ACHN (cell line): ENCODE measurements around the gene RPL22.

ENCODE experiments used
- DNase-seq: peaks from one replicate; pipeline ENCODE4 v3.0.0-alpha.2; 2015
- in situ Hi-C: cut with HindIII; loops from 2 replicates; pipeline ENCODE4 v1.10.0; 2017; ENCODE audit warnings: low sequenced_read_pairs, low pct_ligation_motif_present, low pct_unique_long_range_greater_than_20kb

RPL22 gene

DNA sequence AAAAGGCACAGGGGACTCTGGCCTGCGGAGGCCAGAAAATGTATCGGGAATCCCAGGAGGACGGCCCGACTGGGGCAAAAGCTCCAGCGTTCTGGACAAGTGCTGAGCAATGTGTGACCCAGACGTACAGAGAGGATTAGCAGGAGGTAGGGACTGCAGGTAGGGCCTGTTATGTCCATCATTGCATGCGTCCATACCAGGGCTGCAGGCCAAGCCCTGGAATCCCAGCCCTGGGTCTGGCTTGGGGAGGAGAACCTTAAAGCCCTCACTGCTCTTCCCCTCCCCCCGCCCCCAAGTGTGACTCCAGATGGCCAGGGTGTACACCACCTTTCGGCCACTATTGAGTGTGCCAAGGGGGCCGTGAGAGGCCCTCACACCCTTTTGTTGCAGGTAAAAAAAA lies 8.5 kb upstream of the RPL22 start:
- DNase-seq = no peak
- in situ Hi-C loops = no loop called here

DNA sequence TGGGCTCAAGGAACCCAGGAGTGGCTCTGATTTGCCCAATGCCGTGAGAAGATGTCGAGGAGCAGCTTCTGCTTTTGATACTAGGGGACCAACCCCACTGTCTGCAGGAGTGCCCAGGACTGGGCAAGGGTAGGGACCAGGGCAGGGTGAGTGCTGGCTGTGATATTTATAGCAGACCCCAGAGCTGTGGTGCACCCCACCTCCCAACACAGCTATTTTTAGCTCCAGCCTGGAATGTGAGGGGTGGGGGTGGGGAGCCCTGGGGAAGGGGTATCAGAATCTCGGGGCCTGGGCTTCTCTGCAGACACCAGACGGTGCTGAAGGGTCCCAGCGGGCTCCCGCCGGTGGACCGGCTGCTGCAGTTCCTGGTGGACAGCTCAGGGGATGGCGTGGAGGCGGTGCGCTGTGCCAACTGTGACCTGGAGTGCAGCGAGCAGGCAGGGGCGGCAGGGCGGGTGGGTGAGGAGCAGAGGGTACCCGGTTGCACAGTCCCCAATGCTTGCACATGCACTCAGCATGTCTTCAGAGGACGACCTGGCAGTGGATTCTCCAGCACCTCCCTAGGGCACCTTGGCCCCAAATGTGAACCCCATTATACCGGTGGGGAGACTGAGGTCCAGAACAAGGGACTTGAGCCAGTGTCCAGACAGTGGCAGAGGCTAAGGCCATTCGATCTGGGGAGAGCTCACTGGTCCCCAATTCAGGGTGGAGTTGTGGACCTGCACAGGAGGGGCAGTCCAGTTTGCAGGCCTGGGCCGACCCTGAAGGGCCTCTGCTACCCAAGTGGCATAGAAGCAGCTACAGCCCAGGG lies 7.9 kb upstream of the RPL22 start:
- in situ Hi-C loops = no loop called here
- no peak for DNase-seq

DNA sequence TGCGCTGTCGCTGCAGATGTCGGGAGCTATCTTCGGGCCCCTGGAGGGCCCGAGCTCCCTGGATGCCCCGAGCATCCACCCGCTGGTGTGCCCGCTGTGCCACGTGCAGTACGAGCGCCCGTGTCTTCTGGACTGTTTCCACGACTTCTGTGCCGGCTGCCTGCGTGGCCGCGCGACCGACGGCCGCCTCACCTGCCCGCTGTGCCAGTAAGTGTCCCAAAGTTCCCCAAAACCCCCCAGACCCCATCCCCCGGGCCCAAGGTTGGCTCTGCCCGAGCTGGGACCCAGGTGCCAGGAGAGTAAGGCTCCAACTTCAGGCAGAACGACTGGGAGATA lies 7.1 kb upstream of the RPL22 start:
- no peak for DNase-seq
- in situ Hi-C loops = no loop called here

DNA sequence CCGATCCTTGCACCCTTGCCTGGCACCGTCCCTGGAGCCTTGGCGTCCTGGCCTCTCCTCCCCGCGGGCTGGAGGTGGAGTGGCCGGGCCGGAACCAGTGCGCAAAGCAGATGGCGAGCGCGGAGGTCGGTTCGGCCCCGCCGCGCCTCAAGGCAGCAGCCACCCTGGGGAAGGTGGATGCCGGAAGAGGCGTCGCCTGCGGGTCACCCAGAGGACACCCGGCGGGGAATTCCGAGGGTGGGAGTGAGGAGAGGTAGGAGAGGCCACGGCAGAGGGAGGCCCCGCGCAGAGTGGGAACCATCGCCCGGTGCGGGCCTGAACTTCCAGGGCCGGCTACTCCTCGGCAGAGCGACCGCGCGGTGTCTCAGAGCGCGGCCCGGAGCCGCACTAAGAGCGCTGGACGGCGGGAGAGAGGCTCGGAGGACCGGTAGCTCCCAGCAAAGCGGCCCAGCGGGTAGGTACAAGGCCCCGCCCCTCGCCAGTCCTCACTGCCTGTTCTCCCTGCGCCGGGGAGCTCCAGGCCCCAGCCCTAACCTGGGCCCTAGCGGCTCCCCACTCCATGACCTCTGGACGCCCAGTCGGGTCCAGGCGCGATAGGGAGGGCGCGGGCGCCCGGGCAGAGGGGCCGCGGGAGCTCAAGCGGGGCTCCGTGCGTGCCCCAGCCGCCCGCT lies 6.6 kb upstream of the RPL22 start, which contains the start of gene RNF207:
RNF207 (plus strand) TSS at position 271 of the 671 bp plus-strand sequence. CDS start 417 bp downstream, outside the sequence.
- DNase-seq = peak; percentile 75
- in situ Hi-C loops = no loop called here

DNA sequence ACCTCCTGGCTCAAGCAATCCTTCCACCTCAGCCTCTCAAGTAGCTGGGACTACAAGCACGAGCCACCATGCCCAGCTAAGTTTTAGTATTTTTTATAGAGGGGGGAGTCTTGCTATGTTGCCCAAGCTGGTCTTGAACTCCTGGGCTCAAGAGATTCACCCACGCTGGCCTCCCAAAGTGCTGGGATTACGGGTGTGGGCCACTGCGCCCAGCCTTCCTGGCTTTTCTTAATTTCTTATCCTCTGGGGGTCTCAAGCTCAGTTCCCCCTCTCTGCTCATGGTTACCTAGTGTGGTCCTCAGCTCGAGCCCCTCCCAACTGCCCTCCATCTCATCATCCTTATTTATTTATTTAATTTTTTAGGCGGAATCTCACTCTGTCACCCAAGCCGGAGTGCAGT lies 2.9 kb upstream of the RPL22 start:
- in situ Hi-C loops = no loop called here
- no peak for DNase-seq

DNA sequence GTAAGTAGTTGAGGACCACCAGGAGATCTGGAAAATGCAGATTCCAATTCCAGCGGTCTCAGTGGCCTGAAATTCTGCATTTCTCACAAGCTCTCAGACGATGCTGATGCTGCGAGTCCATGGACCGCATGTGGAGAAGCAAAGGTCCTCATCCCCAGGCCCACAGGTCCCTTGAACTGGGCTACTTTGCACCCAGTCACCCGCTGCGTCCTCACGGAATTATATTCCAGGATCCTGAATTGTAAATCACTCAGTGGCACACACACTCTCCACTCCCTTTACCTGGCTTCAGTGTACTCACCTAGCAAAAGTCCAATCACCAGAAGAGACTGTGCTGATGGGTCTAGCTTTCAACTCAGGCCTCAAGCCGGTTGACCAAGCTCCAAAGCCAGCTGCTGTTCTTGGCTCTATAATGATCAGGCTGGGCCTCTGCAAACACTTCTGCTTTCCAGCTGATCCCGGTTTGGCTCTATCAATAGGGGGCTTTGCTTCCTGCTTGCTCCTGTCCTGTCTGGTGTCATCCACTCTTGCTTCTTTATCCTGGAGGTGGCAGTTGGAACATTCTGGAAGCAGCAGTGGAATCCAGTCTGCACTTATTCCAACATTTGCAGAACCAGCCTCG lies 904 bp upstream of the RPL22 start:
- DNase-seq = no peak
- in situ Hi-C loops = no loop called here

DNA sequence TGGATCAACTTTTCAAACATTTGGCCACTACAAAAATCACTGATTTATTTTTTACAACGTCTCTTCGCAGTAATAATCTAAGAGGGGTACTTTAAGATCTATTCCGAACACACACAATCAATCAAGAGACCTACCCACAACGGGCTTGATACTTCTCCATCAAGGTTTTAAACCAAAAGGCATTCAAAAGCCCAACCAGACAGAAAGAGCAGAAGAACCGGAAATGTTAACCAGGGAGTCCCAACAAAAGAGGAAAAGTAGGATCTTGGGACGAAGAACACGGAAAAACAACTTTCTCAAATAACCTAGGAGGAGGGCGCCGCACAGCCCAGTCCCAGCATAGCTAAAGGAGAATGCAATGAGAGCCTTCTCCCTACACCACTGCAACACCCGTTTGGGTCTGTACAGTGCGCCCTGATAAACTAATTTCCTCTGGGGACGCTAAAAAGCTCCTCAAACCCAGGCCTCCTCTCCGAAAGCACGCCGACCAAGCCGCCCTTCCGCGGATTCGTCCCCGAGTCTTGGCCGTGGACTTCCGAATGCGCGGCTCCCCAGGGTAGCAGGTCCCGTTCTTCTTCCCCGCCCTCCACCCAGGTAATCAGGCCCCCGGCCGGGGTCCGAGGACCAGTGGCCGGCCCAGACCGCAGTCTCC lies 623 bp downstream of the RPL22 start:
- in situ Hi-C loops = no loop called here
- DNase-seq = no peak

DNA sequence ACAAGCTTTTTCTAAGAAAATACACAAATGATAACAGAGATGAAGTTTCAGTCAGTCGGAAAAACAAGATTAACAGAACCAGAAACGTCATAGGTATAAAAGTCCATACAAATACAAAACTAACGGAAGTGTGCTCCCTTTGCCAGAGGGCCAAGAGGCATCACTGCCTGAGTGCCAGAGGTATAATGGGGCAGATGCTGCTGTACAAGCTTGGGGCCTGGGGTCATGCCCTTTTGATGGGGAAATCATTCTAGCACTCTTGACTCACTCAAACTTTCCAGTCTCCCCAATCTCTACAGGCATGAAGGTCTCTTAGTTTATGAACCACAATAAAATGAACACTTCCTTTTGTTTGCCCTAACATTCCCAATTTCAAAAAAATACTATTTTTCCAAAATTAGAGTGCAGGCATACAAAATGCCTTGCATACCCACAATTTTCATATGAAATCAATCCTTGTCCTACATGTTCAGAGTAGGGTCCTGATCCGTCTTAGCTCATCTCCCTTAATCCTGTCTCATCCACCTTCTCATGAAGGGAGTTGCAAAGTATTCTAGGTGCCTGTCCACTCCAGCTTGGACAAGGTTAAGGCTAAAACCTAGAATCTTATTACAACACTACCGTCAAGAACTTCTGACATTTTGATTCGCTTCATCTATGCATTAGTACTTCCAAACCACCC lies 1.5 kb downstream of the RPL22 start:
- in situ Hi-C loops = no loop called here
- no peak for DNase-seq

DNA sequence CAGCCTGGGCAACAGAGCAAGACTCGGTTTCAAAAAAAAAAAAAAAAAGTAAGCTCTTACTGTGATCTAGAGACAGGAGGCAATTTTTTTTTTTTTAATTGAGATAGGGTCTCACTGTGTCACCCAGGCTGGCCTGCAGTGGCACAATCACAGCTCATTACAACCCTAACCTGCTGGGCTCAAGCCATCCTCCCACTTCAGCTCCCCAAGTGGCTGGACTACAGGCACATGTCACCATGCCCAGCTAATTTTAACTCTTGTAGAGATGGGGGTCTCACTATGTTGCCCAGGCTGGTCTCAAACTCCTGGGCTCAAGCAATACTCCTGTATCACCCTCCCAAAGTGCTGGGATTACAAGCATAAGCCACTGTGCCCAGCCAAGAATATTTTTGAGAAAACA lies 7.4 kb downstream of the RPL22 start:
- DNase-seq = no peak
- in situ Hi-C loops = no loop called here

DNA sequence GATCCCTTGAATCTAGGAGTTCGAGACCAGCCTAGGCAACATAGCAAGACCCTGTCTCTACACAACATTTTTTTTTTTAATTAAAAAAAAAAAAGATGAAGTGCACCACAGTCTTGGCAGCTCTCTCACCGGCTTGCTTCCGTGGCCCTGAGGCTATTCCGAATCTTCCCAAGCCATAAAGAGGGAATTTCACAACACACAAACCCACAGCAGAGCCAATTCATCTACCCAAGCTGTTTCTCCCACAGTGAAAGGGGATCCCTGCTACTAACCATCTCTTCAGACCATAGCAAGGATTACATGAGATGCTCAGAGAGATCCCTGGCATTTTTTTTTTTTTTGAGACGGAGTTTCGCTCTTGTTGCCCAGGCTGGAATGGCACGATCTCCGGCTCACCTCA lies 10.9 kb downstream of the RPL22 start:
- in situ Hi-C loops = no loop called here

DNA sequence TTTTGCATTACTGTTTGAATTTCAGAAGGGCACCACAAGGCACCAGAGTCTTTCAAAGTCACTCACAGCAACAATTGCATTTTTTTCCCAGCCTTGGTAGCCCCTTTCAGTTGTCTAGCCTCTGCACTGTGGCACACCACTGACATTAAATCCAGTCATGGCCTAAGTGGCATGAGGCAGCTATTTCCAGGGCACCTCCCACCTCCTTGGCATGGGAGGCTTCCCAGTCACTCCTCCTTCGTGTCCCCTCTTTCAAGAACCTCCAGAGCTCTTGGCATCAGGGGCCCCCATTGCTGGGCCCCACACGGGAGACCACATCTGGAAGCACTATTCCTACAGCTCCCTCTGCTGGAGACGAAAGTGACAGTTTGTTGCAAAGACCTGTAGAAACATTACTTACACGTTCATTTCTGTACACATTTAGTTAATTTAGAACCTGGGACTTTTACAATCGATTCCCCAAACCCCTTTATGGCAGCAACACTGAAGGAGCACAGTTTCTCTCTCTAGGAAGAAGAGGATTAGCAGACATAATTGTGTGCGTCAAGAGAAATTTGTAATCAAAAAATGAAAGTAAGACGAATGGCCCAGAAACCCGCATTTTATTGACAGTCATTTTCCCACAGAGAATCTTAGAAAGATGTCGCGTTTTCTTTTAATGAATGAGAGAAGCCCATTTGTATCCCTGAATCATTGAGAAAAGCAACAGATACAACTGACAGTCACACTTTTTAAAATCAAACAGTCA lies 13.6 kb downstream of the RPL22 start:
- peak; percentile 58 for DNase-seq
- in situ Hi-C loops = no loop called here

More for the DNA sequence above, 10.9 kb downstream of the RPL22 start:
- DNase-seq = no peak

DNA sequence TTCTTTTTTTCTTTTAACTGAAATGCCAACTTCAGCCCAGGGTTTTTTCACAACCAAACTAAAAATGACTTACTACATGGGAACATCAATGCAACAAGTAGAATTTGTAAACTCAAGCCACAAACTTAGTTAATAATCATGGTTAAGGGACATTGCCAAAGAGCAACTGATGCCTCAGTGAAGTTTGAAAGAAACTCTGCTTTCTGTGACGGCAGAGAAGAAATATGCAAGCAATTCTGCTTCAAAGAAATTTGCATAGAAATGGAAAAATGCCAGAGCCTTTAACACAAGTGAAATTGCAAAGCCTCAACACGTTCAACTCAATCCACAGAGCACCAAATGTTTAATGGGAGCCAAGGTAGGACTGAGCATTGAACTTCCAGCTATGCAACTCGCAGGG lies 14.2 kb downstream of the RPL22 start:
- DNase-seq = peak; percentile 89
- in situ Hi-C loops = no loop called here

DNA sequence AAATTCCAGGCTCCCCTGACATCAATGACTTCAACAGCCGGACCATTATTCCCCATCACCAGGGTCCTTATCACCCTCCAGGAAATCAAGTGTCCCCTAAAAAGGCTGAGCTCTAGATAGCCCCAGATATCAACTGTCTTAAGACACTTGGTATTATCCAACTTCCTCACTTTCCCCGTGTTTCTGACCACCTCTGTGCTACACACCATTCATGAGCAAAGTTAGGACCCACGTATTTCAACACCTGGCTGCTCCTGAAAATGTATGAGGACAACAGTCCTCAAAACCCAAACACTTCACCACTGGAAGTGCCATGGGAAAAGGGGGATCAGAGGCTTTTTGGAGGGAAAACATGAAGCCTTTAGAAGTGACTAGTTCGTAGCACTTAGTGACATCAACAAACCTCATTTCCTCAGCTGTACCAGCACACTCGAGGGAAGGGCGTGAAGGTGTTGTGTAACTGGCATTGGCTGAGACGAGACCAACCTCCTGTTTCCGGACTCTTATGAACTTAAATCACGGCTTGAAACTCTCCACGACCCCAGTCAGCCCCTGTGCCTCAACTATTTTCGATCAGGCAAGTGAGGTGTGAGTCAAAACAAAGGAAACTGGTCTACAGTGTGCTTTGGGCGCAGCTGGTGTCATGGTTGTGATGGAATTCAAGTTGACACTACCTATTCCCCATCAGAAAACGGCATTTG lies 15.2 kb downstream of the RPL22 start:
- in situ Hi-C loops = no loop called here
- DNase-seq = no peak

DNA sequence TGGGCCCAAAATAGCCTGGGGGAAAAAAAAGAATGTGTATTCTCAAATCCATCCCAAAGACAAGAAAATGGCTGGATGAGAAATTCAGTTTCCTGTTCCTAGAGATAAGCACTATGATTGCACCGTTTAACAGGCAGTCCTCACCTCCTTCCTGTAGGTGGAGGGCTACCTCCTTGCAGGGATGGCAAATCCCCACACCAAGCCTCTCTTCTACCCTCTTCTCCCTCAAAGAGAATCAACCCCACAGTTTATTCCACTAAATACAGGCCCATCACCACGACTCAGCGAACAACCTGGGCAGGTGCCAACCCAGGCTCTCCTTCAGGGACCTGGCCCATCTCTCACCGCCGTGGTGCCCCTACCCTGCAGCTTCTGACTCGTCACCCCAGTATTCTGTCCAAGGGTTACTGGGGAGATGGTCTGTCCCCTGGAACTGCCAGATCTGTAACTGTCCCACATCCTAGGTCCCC lies 15.8 kb downstream of the RPL22 start:
- in situ Hi-C loops = no loop called here
- peak; percentile 35 for DNase-seq

DNA sequence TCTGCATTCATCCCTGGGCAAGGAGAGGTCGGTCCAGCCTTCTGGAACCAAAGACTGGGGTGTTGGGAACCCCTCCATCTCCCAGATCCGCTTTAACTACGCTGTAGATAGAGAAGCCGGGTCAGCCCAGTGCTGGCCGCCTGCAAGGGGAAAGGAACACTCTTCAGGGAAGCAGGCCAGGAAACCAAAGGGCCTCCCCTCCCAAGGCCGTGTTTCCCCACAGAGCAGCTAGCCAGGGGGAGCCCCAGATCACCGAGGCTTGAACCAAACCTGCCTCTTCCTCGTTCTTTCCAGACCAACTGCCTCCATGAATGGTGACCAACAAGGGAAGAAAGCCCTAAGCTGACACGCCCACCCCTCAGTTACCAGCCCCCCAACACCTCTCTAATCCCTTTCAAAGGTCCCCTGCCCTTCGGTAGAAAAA lies 18.0 kb downstream of the RPL22 start:
- in situ Hi-C loops = no loop called here

DNA sequence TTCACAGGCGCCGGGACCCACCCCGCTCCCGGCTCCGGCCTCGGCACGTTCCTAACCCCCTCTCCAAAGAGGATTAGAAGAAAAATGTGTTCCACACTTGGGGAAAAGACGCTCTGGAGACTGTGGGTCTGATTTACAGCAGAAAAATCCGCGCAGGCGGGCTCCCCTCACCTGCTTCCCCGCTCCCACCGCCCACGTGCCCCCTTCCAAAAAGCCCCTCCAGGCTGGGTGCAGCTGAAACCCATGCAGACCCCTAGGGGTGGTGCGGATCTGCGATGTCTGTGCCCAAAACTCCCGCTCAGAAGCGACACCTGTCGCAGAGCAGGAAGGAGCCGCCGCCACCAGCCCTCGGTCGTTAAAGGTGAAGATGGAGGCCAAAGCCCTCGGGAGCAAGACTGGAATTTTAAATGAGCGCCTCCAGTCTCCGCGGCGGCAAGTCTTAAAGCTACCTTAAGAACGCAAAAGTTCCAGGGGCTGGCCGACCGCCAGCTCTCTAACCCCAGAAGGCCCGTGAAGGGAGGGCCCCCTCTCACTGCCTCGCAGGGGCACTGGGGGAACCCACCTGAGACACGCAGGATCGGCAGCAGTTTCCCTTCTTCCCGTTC lies 18.6 kb downstream of the RPL22 start:
- in situ Hi-C loops = no loop called here
- DNase-seq = no peak

More for the DNA sequence above, 18.0 kb downstream of the RPL22 start:
- DNase-seq = no peak

DNA sequence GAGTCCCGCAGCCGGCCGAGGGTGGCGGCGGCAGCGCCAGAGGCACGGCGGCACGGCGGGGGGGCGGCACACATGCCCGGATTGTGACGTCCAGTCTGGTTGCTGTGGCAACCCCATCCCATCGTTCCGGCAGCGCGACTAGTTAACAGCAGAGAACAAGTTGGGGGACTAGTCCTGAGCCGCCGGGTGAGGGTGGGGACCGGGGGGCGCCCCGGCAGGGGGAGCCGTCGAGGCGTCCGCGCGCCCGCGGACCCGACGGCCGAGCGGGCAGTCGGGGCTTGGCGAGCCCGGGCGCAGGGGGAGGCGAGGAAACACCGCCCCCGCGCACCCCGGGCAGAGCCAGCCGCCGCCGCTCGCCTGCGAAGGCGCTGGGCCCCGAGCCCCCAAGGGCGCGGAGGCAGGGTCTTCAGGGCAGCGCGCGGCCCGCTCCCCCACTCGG lies 19.1 kb downstream of the RPL22 start, which contains the start of gene CHD5:
CHD5 (minus strand) TSS at position 54 of the 439 bp plus-strand sequence. CDS start 298 bp downstream, outside the sequence.
- DNase-seq = no peak
- in situ Hi-C loops = no loop called here
